ENCODE data around the gene SLC6A15.

DNA sequence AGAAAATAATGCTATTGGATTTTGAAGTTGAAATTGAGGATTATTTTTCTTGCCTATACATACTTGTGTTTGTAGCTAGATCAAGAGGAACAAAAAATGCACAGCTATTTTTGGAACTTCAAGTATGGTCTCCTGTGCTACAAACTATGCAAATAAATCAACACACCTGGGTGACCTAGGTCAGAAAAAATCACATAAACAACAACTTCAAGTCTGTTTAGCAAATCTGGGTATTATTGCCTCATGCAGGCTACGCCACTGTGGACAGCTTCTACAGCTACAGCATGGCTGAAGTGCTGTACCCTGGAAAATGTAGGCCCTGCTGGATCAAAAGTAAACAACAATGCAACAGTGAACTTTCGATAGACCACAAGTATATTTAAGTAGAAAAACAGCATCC lies 87.5 kb downstream of the SLC6A15 start:
- TF ChIP-seq, protein P1, sequence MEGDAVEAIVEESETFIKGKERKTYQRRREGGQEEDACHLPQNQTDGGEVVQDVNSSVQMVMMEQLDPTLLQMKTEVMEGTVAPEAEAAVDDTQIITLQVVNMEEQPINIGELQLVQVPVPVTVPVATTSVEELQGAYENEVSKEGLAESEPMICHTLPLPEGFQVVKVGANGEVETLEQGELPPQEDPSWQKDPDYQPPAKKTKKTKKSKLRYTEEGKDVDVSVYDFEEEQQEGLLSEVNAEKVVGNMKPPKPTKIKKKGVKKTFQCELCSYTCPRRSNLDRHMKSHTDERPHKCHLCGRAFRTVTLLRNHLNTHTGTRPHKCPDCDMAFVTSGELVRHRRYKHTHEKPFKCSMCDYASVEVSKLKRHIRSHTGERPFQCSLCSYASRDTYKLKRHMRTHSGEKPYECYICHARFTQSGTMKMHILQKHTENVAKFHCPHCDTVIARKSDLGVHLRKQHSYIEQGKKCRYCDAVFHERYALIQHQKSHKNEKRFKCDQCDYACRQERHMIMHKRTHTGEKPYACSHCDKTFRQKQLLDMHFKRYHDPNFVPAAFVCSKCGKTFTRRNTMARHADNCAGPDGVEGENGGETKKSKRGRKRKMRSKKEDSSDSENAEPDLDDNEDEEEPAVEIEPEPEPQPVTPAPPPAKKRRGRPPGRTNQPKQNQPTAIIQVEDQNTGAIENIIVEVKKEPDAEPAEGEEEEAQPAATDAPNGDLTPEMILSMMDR (IDR thresholded peaks at IDR 0.05; ENCODE audit: low read length): no peak
- TF ChIP-seq EZH2 (optimal IDR thresholded peaks at IDR 0.05; ENCODE audit: low read depth, low read length) (no peak), EZH2phosphoT487 (IDR thresholded peaks at IDR 0.05; ENCODE audit: low read length) (no peak)
